DOHH2 (cell line): Measurements from ENCODE around the gene CA5A.

Source experiments
- H3F3A ChIP-seq: fragments of 200-600 bp; sonication (generic), shearing (Covaris generic); 2 replicates; pipeline ENCODE4 v1.6.0; 2016; ENCODE audit warnings: antibody characterized with exemption, mild to moderate bottlenecking; ENCODE audit not compliant: control insufficient read depth, insufficient read depth
- H3K27ac ChIP-seq: fragments of 200-600 bp; sonication (generic); 2 replicates; pipeline ENCODE4 v1.5.1; 2014; ENCODE audit warnings: low read depth, mild to moderate bottlenecking, low read length, moderate library complexity
- H3K27me3 ChIP-seq: fragments of 200-600 bp; sonication (generic); 2 replicates; pipeline ENCODE4 v1.6.1; 2014; ENCODE audit warnings: mild to moderate bottlenecking, low read length, mixed read lengths; ENCODE audit not compliant: control insufficient read depth
- H3K36me3 ChIP-seq: fragments of 200-600 bp; sonication (generic); 2 replicates; pipeline ENCODE4 v1.6.1; 2014; ENCODE audit warnings: mild to moderate bottlenecking, low read length, moderate library complexity, mixed read lengths; ENCODE audit not compliant: control insufficient read depth
- H3K4me1 ChIP-seq: fragments of 200-600 bp; sonication (generic); 2 replicates; pipeline ENCODE4 v1.6.1; 2014; ENCODE audit warnings: mild to moderate bottlenecking, low read length, mixed read lengths; ENCODE audit not compliant: control insufficient read depth
- H3K4me2 ChIP-seq: fragments of 200-600 bp; sonication (generic); 2 replicates; pipeline ENCODE4 v1.6.0; 2014; ENCODE audit warnings: mild to moderate bottlenecking, low read length, moderate library complexity
- H3K4me3 ChIP-seq: fragments of 200-600 bp; sonication (generic); 2 replicates; pipeline ENCODE4 v1.5.1; 2014; ENCODE audit warnings: mild to moderate bottlenecking, low read length, mixed read lengths
- H3K79me2 ChIP-seq: fragments of 200-600 bp; sonication (generic); 2 replicates; pipeline ENCODE4 v1.6.1; 2014; ENCODE audit warnings: mild to moderate bottlenecking, low read length, mixed read lengths; ENCODE audit not compliant: control insufficient read depth
- H3K9me2 ChIP-seq: fragments of 200-600 bp; sonication (generic); replicated peaks from 2 replicates; pipeline ENCODE4 v1.6.1; 2014; ENCODE audit warnings: mild to moderate bottlenecking, low read length, mixed read lengths; ENCODE audit not compliant: control insufficient read depth
- H3K9me3 ChIP-seq: fragments of 200-600 bp; sonication (generic); 2 replicates; pipeline ENCODE4 v1.6.1; 2014; ENCODE audit warnings: antibody characterized with exemption, low read length, mixed read lengths; ENCODE audit not compliant: control insufficient read depth, insufficient read depth
- H4K20me1 ChIP-seq: fragments of 200-600 bp; sonication (generic); 2 replicates; pipeline ENCODE4 v1.6.0; 2014; ENCODE audit warnings: low read depth, mild to moderate bottlenecking, antibody characterized with exemption, low read length, moderate library complexity; ENCODE audit not compliant: control insufficient read depth, insufficient read depth
- EZH2phosphoT487 ChIP-seq: fragments of 200-600 bp; sonication (generic); IDR thresholded peaks from 2 replicates; pipeline ENCODE4 v1.6.1; 2017; ENCODE audit warnings: borderline replicate concordance, mild to moderate bottlenecking, antibody characterized with exemption, low read length, moderate library complexity, mixed read lengths
- TF ChIP-seq, protein P1 (sequence below): fragments of 200-600 bp; sonication (generic); IDR thresholded peaks from one replicate; pipeline ENCODE4 v1.5.1; 2014; ENCODE audit warnings: antibody characterized with exemption, mild to moderate bottlenecking, low read depth, low read length; ENCODE audit not compliant: poor library complexity, severe bottlenecking

CA5A gene

DNA sequence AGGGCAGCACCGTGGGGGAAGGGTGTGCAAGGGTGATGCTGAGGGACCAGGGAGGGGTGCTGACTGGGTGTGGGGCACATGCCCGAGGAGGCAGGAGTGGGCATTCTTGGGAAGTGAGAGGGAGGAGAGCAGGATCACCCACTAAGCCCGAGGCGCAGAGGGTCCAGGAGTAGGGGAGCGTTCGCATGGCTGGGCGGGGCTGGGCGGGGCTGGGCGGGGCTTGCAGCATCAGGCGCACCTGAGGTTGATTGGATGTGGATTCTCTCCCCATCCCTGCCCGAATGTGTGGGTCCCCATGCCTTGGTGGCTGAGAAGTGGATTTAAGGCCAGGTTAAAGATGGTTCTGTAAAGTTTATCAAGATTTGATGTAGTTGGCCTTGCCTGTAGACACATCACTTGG is 29.1 kb upstream of the CA5A start:
- H3K79me2 ChIP-seq = peaks cover 99% of the 10 kb centered on the region
- 0 out of 2 replicates have a peak, but pooled peaks cover 3% of the 10 kb centered on the region for H3F3A ChIP-seq
- H3K4me3 ChIP-seq = no peak overlapping the region
- no peaks in the 10 kb centered on the region for H3K9me2 ChIP-seq
- no peaks in the 10 kb centered on the region for H3K9me3 ChIP-seq
- peaks cover 11% of the 10 kb centered on the region for H3K36me3 ChIP-seq
- H4K20me1 ChIP-seq = peaks cover 3% of the 10 kb centered on the region; the same call in 1 of the 2 replicates
- H3K27me3 ChIP-seq = no peaks in the 10 kb centered on the region
- TF ChIP-seq, protein P1, sequence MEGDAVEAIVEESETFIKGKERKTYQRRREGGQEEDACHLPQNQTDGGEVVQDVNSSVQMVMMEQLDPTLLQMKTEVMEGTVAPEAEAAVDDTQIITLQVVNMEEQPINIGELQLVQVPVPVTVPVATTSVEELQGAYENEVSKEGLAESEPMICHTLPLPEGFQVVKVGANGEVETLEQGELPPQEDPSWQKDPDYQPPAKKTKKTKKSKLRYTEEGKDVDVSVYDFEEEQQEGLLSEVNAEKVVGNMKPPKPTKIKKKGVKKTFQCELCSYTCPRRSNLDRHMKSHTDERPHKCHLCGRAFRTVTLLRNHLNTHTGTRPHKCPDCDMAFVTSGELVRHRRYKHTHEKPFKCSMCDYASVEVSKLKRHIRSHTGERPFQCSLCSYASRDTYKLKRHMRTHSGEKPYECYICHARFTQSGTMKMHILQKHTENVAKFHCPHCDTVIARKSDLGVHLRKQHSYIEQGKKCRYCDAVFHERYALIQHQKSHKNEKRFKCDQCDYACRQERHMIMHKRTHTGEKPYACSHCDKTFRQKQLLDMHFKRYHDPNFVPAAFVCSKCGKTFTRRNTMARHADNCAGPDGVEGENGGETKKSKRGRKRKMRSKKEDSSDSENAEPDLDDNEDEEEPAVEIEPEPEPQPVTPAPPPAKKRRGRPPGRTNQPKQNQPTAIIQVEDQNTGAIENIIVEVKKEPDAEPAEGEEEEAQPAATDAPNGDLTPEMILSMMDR = no peak
- no peak for TF ChIP-seq EZH2phosphoT487
- H3K4me1 ChIP-seq = 0 out of 2 replicates have a peak, but pooled peaks cover 5% of the 10 kb centered on the region
- H3K4me2 ChIP-seq = no peak overlapping the region
- no peak overlapping the region for H3K27ac ChIP-seq

DNA sequence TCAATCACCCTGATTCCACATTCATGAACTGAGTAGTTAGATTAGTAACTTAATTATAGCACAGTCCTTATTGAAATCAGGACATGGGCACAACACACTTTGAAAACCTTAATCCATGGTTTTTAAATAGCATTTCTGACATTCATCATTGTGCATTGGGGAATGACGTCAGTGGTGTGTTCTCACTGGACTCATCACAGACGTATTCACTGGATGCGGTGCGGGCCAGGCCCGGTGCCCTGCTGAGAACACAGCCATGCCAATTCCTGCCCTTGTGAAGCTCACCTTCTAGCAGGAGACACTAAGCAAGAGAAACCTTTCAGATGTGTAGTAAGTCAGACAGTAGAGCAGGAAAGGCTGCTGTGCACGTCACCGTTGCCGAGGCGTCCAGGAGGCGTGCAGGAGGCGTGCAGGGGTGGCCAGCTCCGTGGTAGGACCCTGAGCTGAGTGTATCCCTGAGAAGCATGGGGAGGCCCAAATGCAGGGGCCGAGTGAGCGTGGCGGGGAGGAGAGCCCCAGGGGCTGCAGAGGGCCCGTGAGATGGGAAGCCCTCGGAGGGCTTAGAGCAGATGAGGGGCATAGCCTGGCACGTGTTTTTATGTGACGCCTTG is 27.8 kb upstream of the CA5A start:
- H3K4me1 ChIP-seq = 0 out of 2 replicates have a peak, but pooled peaks cover 5% of the 10 kb centered on the region
- no peak overlapping the region for H3K27ac ChIP-seq

DNA sequence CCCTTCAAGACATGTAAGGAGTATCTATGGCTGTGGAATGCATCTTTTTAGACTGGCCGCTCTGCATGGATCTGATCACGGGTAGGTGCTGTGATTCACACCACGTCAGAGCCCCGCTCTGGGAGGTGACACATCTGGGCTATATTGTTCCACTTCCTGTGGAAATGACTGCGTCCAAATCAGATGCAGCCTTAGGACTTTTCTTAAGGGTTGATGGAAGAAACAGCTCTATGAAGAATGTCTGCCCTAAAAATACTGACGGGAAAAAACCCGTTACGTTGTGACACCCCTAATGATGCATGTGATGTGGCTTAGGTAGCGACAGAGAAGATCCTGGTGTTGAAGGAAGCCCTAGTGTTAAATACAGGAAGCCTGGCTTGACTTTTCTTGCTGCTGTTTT is 27.1 kb upstream of the CA5A start:
- H3K9me3 ChIP-seq = no peaks in the 10 kb centered on the region
- no peak overlapping the region for H3K27ac ChIP-seq
- no peak overlapping the region for H3K4me2 ChIP-seq
- peaks cover 17% of the 10 kb centered on the region for H3K36me3 ChIP-seq
- H3K4me1 ChIP-seq = 0 out of 2 replicates have a peak, but pooled peaks cover 5% of the 10 kb centered on the region
- peaks cover 99% of the 10 kb centered on the region for H3K79me2 ChIP-seq
- H3K9me2 ChIP-seq = no peaks in the 10 kb centered on the region
- peaks cover 6% of the 10 kb centered on the region; the same call in 1 of the 2 replicates for H4K20me1 ChIP-seq
- H3K27me3 ChIP-seq = no peaks in the 10 kb centered on the region
- 0 out of 2 replicates have a peak, but pooled peaks cover 3% of the 10 kb centered on the region for H3F3A ChIP-seq
- TF ChIP-seq EZH2phosphoT487 = no peak
- TF ChIP-seq, protein P1 = no peak
- no peak overlapping the region for H3K4me3 ChIP-seq

More for the DNA sequence above, 27.8 kb upstream of the CA5A start:
- 0 out of 2 replicates have a peak, but pooled peaks cover 3% of the 10 kb centered on the region for H3F3A ChIP-seq
- H3K36me3 ChIP-seq = peaks cover 13% of the 10 kb centered on the region
- TF ChIP-seq EZH2phosphoT487 = no peak
- H3K9me3 ChIP-seq = no peaks in the 10 kb centered on the region
- peaks cover 99% of the 10 kb centered on the region for H3K79me2 ChIP-seq
- peaks cover 6% of the 10 kb centered on the region; the same call in 1 of the 2 replicates for H4K20me1 ChIP-seq
- no peaks in the 10 kb centered on the region for H3K9me2 ChIP-seq
- no peak overlapping the region for H3K4me2 ChIP-seq
- no peak overlapping the region for H3K4me3 ChIP-seq
- H3K27me3 ChIP-seq = no peaks in the 10 kb centered on the region

DNA sequence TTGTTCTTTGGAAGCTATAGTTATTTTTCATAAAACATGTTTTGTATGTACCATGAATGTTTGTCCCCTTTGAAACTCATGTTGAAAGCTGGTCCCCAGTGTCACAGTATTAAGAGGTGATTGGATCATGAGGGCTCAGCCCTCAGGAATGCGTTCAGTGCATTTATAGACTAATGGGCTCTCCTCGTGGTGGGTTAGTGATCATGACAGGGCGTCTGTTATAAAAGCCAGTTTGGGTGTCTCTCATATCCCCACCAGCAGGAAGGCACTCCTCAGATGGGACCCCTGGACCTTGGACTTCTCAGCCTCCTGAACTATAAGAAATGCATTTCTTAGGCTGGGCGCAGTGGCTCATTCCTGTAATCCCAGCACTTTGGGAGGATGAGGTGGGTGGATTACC is 25.3 kb upstream of the CA5A start:
- no peak overlapping the region for H3K4me3 ChIP-seq
- no peaks in the 10 kb centered on the region for H3K27me3 ChIP-seq
- H3K9me3 ChIP-seq = no peaks in the 10 kb centered on the region
- H4K20me1 ChIP-seq = peaks cover 9% of the 10 kb centered on the region; the same call in 1 of the 2 replicates
- H3K27ac ChIP-seq = no peak overlapping the region
- peaks cover 100% of the 10 kb centered on the region for H3K79me2 ChIP-seq
- H3K36me3 ChIP-seq = peaks cover 34% of the 10 kb centered on the region
- TF ChIP-seq, protein P1 = no peak
- no peak for TF ChIP-seq EZH2phosphoT487
- peaks cover 11% of the 10 kb centered on the region for H3K4me1 ChIP-seq
- H3K9me2 ChIP-seq = no peaks in the 10 kb centered on the region
- no peak overlapping the region for H3K4me2 ChIP-seq
- peaks cover 5% of the 10 kb centered on the region for H3F3A ChIP-seq
